Mesenteric fat pad (tissue), 1 donor: ENCODE measurements around the gene TNK1. TPM values are rescaled to one million over a fixed set of nuclear protein-coding genes. Genes with fewer than 3 reads are reported as not detected.
"Not testable (repeated sequence)": the region's sequence is repeated elsewhere in the genome, so short reads cannot be mapped to it uniquely, and the experiment has no call there.

Experiments used
- DNase-seq: peaks from one replicate; pipeline ENCODE4 v3.0.0-alpha.2; 2020; ENCODE audit warnings: low spot score
- total RNA-seq: library from RNA; stranded (reverse); fragmentation: NEBNext Ultra II Directional; extraction: Animal tissue kit (Norgen Biotek cat#: 25700); gene quantifications from one replicate; pipeline ENCODE4 v1.2.1, GENCODE V29; 2021
- donor health status: DM: yes; HTN: yes; CAD: no.

Gene TNK1
- total RNA-seq, 1 donor from 2014 or later = 0.71 TPM

GRCh38 chr17:7354262-7354843 lies 26.5 kb upstream of the TNK1 start:
- no peak for DNase-seq

- no peak for DNase-seq
Observed at GRCh38 chr17:7355053-7355452, 25.8 kb upstream of the TNK1 start, which contains the start of gene TMEM95. Gene TMEM95 (plus strand): TSS chr17:7355156. CDS start chr17:7355205, 49 bp downstream.

- DNase-seq = no peak
Observed at GRCh38 chr17:7355573-7355972, 25.3 kb upstream of the TNK1 start.

GRCh38 chr17:7356072-7356549 lies 24.8 kb upstream of the TNK1 start:
- peak; percentile 93 for DNase-seq

GRCh38 chr17:7356756-7357155 lies 24.1 kb upstream of the TNK1 start:
- no peak for DNase-seq

GRCh38 chr17:7357381-7357780 lies 23.5 kb upstream of the TNK1 start:
- no peak for DNase-seq

GRCh38 chr17:7361906-7362305 lies 19.0 kb upstream of the TNK1 start:
- no peak for DNase-seq

GRCh38 chr17:7363311-7363710 lies 17.6 kb upstream of the TNK1 start:
- no peak for DNase-seq

- DNase-seq = not testable (repeated sequence)
Observed at GRCh38 chr17:7365963-7366362, 14.9 kb upstream of the TNK1 start.

- DNase-seq = no peak
Observed at GRCh38 chr17:7367083-7367482, 13.8 kb upstream of the TNK1 start.

GRCh38 chr17:7367918-7368598 lies 12.8 kb upstream of the TNK1 start:
- DNase-seq = no peak

- not testable (repeated sequence) for DNase-seq
Observed at GRCh38 chr17:7368599-7368994, 12.3 kb upstream of the TNK1 start.

GRCh38 chr17:7369825-7370224 lies 11.1 kb upstream of the TNK1 start:
- no peak for DNase-seq

- DNase-seq = no peak
Observed at GRCh38 chr17:7370853-7371252, 10.0 kb upstream of the TNK1 start.

- no peak for DNase-seq
Observed at GRCh38 chr17:7374353-7374752, 6.5 kb upstream of the TNK1 start.

- DNase-seq = no peak
Observed at GRCh38 chr17:7379134-7379533, 1.8 kb upstream of the TNK1 start.

GRCh38 chr17:7380321-7380720 lies 568 bp upstream of the TNK1 start:
- DNase-seq = no peak

- no peak for DNase-seq
Observed at GRCh38 chr17:7382901-7383300, 2.0 kb downstream of the TNK1 start.

GRCh38 chr17:7383371-7383741 lies 2.5 kb downstream of the TNK1 start:
- no peak for DNase-seq

GRCh38 chr17:7383742-7384488 lies 3.0 kb downstream of the TNK1 start:
- no peak for DNase-seq

GRCh38 chr17:7384489-7385081 lies 3.7 kb downstream of the TNK1 start:
- no peak for DNase-seq

- DNase-seq = no peak
Observed at GRCh38 chr17:7388856-7389255, 8.0 kb downstream of the TNK1 start.
